H1 (cell line): ENCODE data around the gene CPEB3. TPM values are rescaled to one million over a fixed set of nuclear protein-coding genes. Genes with fewer than 3 reads are reported as not detected.

ENCODE experiments used
- CTCF ChIA-PET: fragments of 300-600 bp; sonication (Branson Sonifier 250); formaldehyde crosslinking; loops from one replicate; lab custom pipeline; 2021; ENCODE audit not compliant: partially characterized antibody; lab: Charles Lee
- POLR2A ChIA-PET: fragments of 300-600 bp; sonication (Branson Sonifier 250); formaldehyde crosslinking; loops from one replicate; lab custom pipeline; 2021; ENCODE audit warnings: inconsistent platforms; ENCODE audit not compliant: partially characterized antibody; lab: Charles Lee
- DNase-seq, 2 experiments: peaks; one replicate each; pipeline versions ENCODE4 v3.0.0 to v3.0.0-alpha.2; 2010 to 2022; ENCODE audit warnings: low spot score in 2 of 2, low read depth in 1 of 2, mixed read lengths in 1 of 2
- FAIRE-seq: peaks from 2 replicates; lab custom pipeline; 2011; peaks lifted over from hg19 to GRCh38; lab: Jason Lieb, UNC
- H2AFZ ChIP-seq: 2 replicates; pipeline ENCODE4 v1.8.1; 2012; ENCODE audit warnings: low read length, inconsistent platforms
- H2AK5ac ChIP-seq: 2 replicates; pipeline ENCODE4 v1.6.1; 2013; ENCODE audit warnings: low read depth, low read length
- H2BK120ac ChIP-seq: replicated peaks from 2 replicates; pipeline ENCODE3; 2013; ENCODE audit warnings: low read depth, low read length, inconsistent platforms
- H2BK12ac ChIP-seq: 2 replicates; pipeline ENCODE4 v1.6.1; 2013; ENCODE audit warnings: low read depth, low read length
- H2BK15ac ChIP-seq: 2 replicates; pipeline ENCODE4 v1.6.1; 2013; ENCODE audit warnings: low read length
- H2BK20ac ChIP-seq: 2 replicates; pipeline ENCODE4 v1.6.1; 2013; ENCODE audit warnings: low read length
- H2BK5ac ChIP-seq: 2 replicates; pipeline ENCODE4 v1.6.1; 2013; ENCODE audit warnings: low read depth, low read length
- H3K14ac ChIP-seq: 2 replicates; pipeline ENCODE4 v1.6.1; 2013; ENCODE audit warnings: inconsistent platforms; ENCODE audit not compliant: insufficient read length
- H3K18ac ChIP-seq: 2 replicates; pipeline ENCODE4 v1.6.1; 2013; ENCODE audit warnings: low read length; ENCODE audit errors: extremely low read depth
- H3K23ac ChIP-seq: 2 replicates; pipeline ENCODE4 v1.6.1; 2013; ENCODE audit warnings: inconsistent platforms; ENCODE audit not compliant: insufficient read length
- H3K23me2 ChIP-seq: 2 replicates; pipeline ENCODE4 v1.6.1; 2013; ENCODE audit warnings: low read depth, low read length
- H3K27ac ChIP-seq: 2 replicates; pipeline ENCODE4 v1.6.1; 2011; ENCODE audit warnings: low read depth, low read length, inconsistent platforms
- H3K27me3 ChIP-seq, 4 experiments: replicated peaks in 1 of 4; 1 replicate in 1 of 4; 2 replicates in 3 of 4; pipeline versions ENCODE4 v1.6.1 to v1.8.1; 2011 to 2013; ENCODE audit warnings: low read length in 3 of 4, mild to moderate bottlenecking in 3 of 4, inconsistent platforms in 2 of 4, mixed read lengths in 2 of 4, moderate library complexity in 1 of 4; ENCODE audit not compliant: control insufficient read depth in 3 of 4, insufficient read depth in 3 of 4; ENCODE audit errors: extremely low read depth in 1 of 4
- H3K36me3 ChIP-seq, 4 experiments: 2 replicates each; pipeline versions ENCODE4 v1.6.1 to v1.8.1; 2011 to 2013; ENCODE audit warnings: mild to moderate bottlenecking in 4 of 4, low read length in 3 of 4, moderate library complexity in 2 of 4, control low read depth in 1 of 4, inconsistent platforms in 1 of 4; ENCODE audit not compliant: insufficient read depth in 4 of 4, control insufficient read depth in 2 of 4
- H3K4ac ChIP-seq: replicated peaks from 2 replicates; pipeline ENCODE3; 2013; ENCODE audit warnings: low read length, low read depth, mixed read lengths, inconsistent platforms; ENCODE audit not compliant: insufficient read length
- H3K4me1 ChIP-seq, 4 experiments: replicated peaks in 1 of 4; 1 replicate in 1 of 4; 2 replicates in 3 of 4; pipeline versions ENCODE4 v1.6.1 to v1.8.1; 2011 to 2013; ENCODE audit warnings: low read length in 3 of 4, inconsistent platforms in 2 of 4, mixed read lengths in 1 of 4; ENCODE audit not compliant: insufficient read depth in 4 of 4, control insufficient read depth in 3 of 4
- H3K4me2 ChIP-seq, 2 experiments: 2 replicates each; pipeline versions ENCODE4 v1.6.1 to v1.8.1; 2011 to 2013; ENCODE audit warnings: low read depth in 2 of 2, low read length in 2 of 2, control low read depth in 1 of 2, inconsistent platforms in 1 of 2, mild to moderate bottlenecking in 1 of 2; ENCODE audit not compliant: insufficient read depth in 1 of 2
- H3K4me3 ChIP-seq, 4 experiments: fragments of 200-600, 300-600 bp in 1 of 4; sonication (generic), shearing (Covaris generic), sonication (Bioruptor Twin) in 1 of 4; 2 replicates each; pipeline versions ENCODE4 v1.5.1 to v1.8.1; 2011 to 2016; ENCODE audit warnings: low read length in 4 of 4, low read depth in 3 of 4, control low read depth in 2 of 4, inconsistent platforms in 2 of 4, mild to moderate bottlenecking in 2 of 4, mixed read lengths in 1 of 4, moderate library complexity in 1 of 4; ENCODE audit not compliant: insufficient read depth in 2 of 4; ENCODE audit errors: extremely low read depth in 1 of 4
- H3K56ac ChIP-seq: replicated peaks from 2 replicates; pipeline ENCODE3; 2013; ENCODE audit warnings: low read depth, mild to moderate bottlenecking, mixed read lengths, low read length, inconsistent platforms; ENCODE audit not compliant: insufficient read length
- H3K79me1 ChIP-seq: 2 replicates; pipeline ENCODE4 v1.6.1; 2013; ENCODE audit warnings: low read depth, low read length, control low read depth
- H3K79me2 ChIP-seq, 2 experiments: 2 replicates each; pipeline versions ENCODE4 v1.6.1 to v1.8.1; 2012 to 2013; ENCODE audit warnings: low read length in 2 of 2, mild to moderate bottlenecking in 2 of 2, inconsistent platforms in 1 of 2; ENCODE audit not compliant: insufficient read depth in 2 of 2, control insufficient read depth in 1 of 2
- H3K9ac ChIP-seq, 4 experiments: replicated peaks in 1 of 4; 1 replicate in 1 of 4; 2 replicates in 3 of 4; pipeline versions ENCODE4 v1.6.1 to v1.8.1; 2011 to 2013; ENCODE audit warnings: low read depth in 3 of 4, low read length in 3 of 4, control low read depth in 2 of 4, mild to moderate bottlenecking in 2 of 4, moderate library complexity in 2 of 4, inconsistent platforms in 1 of 4; ENCODE audit errors: extremely low read depth in 1 of 4
- H3K9me3 ChIP-seq, 2 experiments: 2 replicates each; pipeline versions ENCODE4 v1.6.1 to v1.8.1; 2012 to 2013; ENCODE audit warnings: mild to moderate bottlenecking in 2 of 2, moderate library complexity in 2 of 2, control low read depth in 1 of 2, inconsistent platforms in 1 of 2, low read depth in 1 of 2, low read length in 1 of 2, mixed read lengths in 1 of 2; ENCODE audit not compliant: insufficient read depth in 2 of 2
- H4K20me1 ChIP-seq, 2 experiments: replicated peaks in 1 of 2; 2 replicates each; pipeline versions ENCODE3 to v1.8.1; 2011 to 2013; ENCODE audit warnings: inconsistent platforms in 2 of 2, low read length in 2 of 2, mild to moderate bottlenecking in 1 of 2; ENCODE audit not compliant: insufficient read depth in 2 of 2, control insufficient read depth in 1 of 2
- H4K5ac ChIP-seq: 2 replicates; pipeline ENCODE4 v1.6.1; 2013; ENCODE audit warnings: low read length, low read depth, mixed read lengths, inconsistent platforms; ENCODE audit not compliant: insufficient read length
- H4K8ac ChIP-seq: 2 replicates; pipeline ENCODE4 v1.8.0; 2013; ENCODE audit warnings: mild to moderate bottlenecking, moderate library complexity, low read length, inconsistent platforms; ENCODE audit not compliant: insufficient read depth; ENCODE audit errors: extremely low read depth
- H4K91ac ChIP-seq: replicated peaks from 2 replicates; pipeline ENCODE3; 2013; ENCODE audit warnings: low read length, mixed read lengths, inconsistent platforms; ENCODE audit not compliant: insufficient read length
- CREB1 ChIP-seq: IDR thresholded peaks from 2 replicates; pipeline ENCODE4 v1.6.1; 2012; ENCODE audit warnings: inconsistent platforms
- EP300 ChIP-seq, 2 experiments: IDR thresholded peaks; 1 replicate in 1 of 2; 2 replicates in 1 of 2; pipeline ENCODE4 v1.6.1; 2011 to 2012; ENCODE audit warnings: low read depth in 2 of 2, low read length in 2 of 2, mild to moderate bottlenecking in 2 of 2, borderline replicate concordance in 1 of 2, inconsistent platforms in 1 of 2, moderate library complexity in 1 of 2
- TAF1 ChIP-seq: IDR thresholded peaks from 2 replicates; pipeline ENCODE4 v1.6.1; 2011; ENCODE audit warnings: mild to moderate bottlenecking, low read depth, low read length
- WGBS, 2 experiments: shearing (Covaris generic) in 1 of 2; methylation state at CpG; one replicate each; pipeline versions ENCODE4 v1.1.6 to v1.1.7; 2013 to 2015; ENCODE audit warnings: low lambda C conversion rate in 2 of 2, mixed read lengths in 2 of 2, inconsistent platforms in 1 of 2, low coverage in 1 of 2, missing lambda C conversion rate in 1 of 2; ENCODE audit not compliant: insufficient replicate concordance in 2 of 2, insufficient coverage in 1 of 2, insufficient read length in 1 of 2; ENCODE audit errors: extremely low coverage in 1 of 2, missing lambda C conversion rate in 1 of 2; 5-methylcytosine and 5-hydroxymethylcytosine counted together
- polyA plus RNA-seq, 7 experiments: library from polyadenylated mRNA; depleted of rRNA in 3 of 7; stranded (reverse) in 5 of 7; unstranded in 2 of 7; fragments of >200 nt in 5 of 7; fragments of 200-250 nt in 2 of 7; gene quantifications; 1 replicate in 5 of 7; 2 replicates in 1 of 7; 4 replicates in 1 of 7; pipeline versions ENCODE4 v1.2.1 to v1.2.3, GENCODE V29; 2011 to 2013; ENCODE audit warnings: missing spikeins in 2 of 7, mixed read lengths in 2 of 7
- total RNA-seq: library from RNA; stranded (reverse); fragmentation: NEBNext Ultra II Directional; extraction: Animal tissue kit (Norgen Biotek cat#: 25700); gene quantifications from 2 replicates; pipeline ENCODE4 v1.2.1, GENCODE V29; 2021

The CPEB3 gene
- total and polyA plus RNA-seq, 2 of the 8 experiments (the other 6 are each of a cell fraction or from before 2014, with no cell fraction given) = 0.39 to 1.7 TPM

DNA sequence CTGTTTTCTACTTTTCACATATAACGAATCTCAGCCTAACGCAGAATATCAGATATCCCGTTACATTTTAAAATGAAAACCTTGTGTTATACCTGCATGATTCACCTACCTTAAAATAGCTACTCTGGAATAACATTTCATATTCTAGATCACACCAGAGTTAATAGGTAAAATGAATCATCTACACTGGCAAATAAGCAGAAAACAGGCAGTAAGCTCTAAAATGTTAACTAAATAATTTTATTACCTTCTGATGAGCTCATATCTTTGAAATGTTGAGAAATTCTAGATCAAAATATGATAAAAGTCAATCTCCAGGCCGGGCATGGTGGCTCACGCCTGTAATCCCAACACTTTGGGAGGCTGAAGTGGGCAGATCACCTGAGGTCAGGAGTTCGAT lies 71.3 kb downstream of the CPEB3 start:
- Histone ChIP-seq H3K23ac (no peak overlapping the region), H3K27ac (no peak overlapping the region), H3K4ac (no peak overlapping the region), H3K9me3 (no peaks in the 10 kb centered on the region), H3K4me1 (peaks cover 0 to 3% (median 1%) of the 10 kb centered on the region in 4 experiments; a peak in 2 of 7 replicates), H4K20me1 (no peaks in the 10 kb centered on the region), H3K79me2 (no peaks in the 10 kb centered on the region), H3K56ac (no peak overlapping the region), H4K8ac (no peak overlapping the region), H2AFZ (no peak overlapping the region), H3K18ac (no peak overlapping the region), H3K4me2 (no peak overlapping the region), H4K5ac (no peak overlapping the region), H2BK20ac (no peak overlapping the region), H3K79me1 (no peaks in the 10 kb centered on the region), H3K36me3 (no peaks in the 10 kb centered on the region), H3K23me2 (no peaks in the 10 kb centered on the region), H3K9ac (no peak overlapping the region), H3K4me3 (no peak overlapping the region), H2BK120ac (no peak overlapping the region), H2BK5ac (no peak overlapping the region), H3K14ac (no peak overlapping the region), H2BK15ac (no peak overlapping the region), H4K91ac (no peak overlapping the region), H3K27me3 (no peaks in the 10 kb centered on the region), H2BK12ac (no peak overlapping the region), H2AK5ac (no peak overlapping the region)
- POLR2A ChIA-PET = interaction anchor here (1.2 kb wide), 1 partner anchor 19 kb away, joined by 3 read pairs; no protein-coding TSS in a partner anchor
- DNase-seq (no peak), FAIRE-seq (no peak)
- 93% methylated on average over 6 of the region's 6 CpGs; no CpG with 5 or more reads in 1 of the 2 experiments for WGBS, 2 experiments
- CTCF ChIA-PET = interaction anchor here (0.5 to 6.8 kb wide), 5 partner anchors 18 to 87 kb away, joined by 3 to 34 read pairs (median 5); partner anchors contain the start of genes CPEB3 and MARCHF5
- TF ChIP-seq EP300 (IDR thresholded peaks at IDR 0.05; ENCODE audit: borderline replicate concordance in 1 of 2, low read depth in 2 of 2, low read length in 2 of 2) (no peak), TAF1 (no peak), CREB1 (no peak)
